PC-3 (cell line): ENCODE measurements around the gene TMEM187. TPM values are rescaled to one million over a fixed set of nuclear protein-coding genes. Genes with fewer than 3 reads are reported as not detected.

Experiments
- ATAC-seq: fragments of 200-7000 bp; cut with Tn5 transposase; 2 replicates; pipeline ENCODE4 v1.9.1; 2020; ENCODE audit warnings: mild to moderate bottlenecking, moderate library complexity
- BruUV-seq: library from RNA; stranded (reverse); fragments of 400-500 nt; replicated peaks from 2 replicates; lab custom pipeline; 2021; lab: Mats Ljungman, UMichigan
- CTCF ChIA-PET: fragments of 300-600 bp; sonication (Branson Sonifier 250); formaldehyde crosslinking; loops from one replicate; lab custom pipeline; 2022; ENCODE audit warnings: antibody characterized with exemption; lab: Charles Lee
- POLR2A ChIA-PET: fragments of 300-600 bp; sonication (Branson Sonifier 250); formaldehyde crosslinking; loops from one replicate; lab custom pipeline; 2022; ENCODE audit warnings: antibody characterized with exemption; ENCODE audit not compliant: unreplicated experiment; lab: Charles Lee
- DNase-seq: peaks from one replicate; pipeline ENCODE4 v3.0.0-alpha.2; 2015
- H2AFZ ChIP-seq: fragments of 300-600 bp; sonication (generic); 2 replicates; pipeline ENCODE4 v1.6.0; 2016; ENCODE audit warnings: antibody characterized with exemption, low read length
- H3F3A ChIP-seq: fragments of 300-600 bp; sonication (generic); one replicate; pipeline ENCODE4 v1.6.0; 2017; ENCODE audit warnings: antibody characterized with exemption, low read length, control low read depth, mild to moderate bottlenecking; ENCODE audit not compliant: unreplicated experiment
- H3K27ac ChIP-seq: fragments of 300-600 bp; sonication (generic); 2 replicates; pipeline ENCODE4 v1.5.1; 2016; ENCODE audit warnings: mild to moderate bottlenecking, low read length
- H3K27me3 ChIP-seq: fragments of 300-600 bp; sonication (generic); 2 replicates; pipeline ENCODE4 v1.6.1; 2016; ENCODE audit warnings: low read length, mixed read lengths
- H3K36me3 ChIP-seq: fragments of 300-600 bp; sonication (generic); 2 replicates; pipeline ENCODE4 v1.6.1; 2016; ENCODE audit warnings: low read depth, mixed run types, low read length, mixed read lengths
- H3K4me1 ChIP-seq: fragments of 300-600 bp; sonication (generic); 2 replicates; pipeline ENCODE4 v1.5.1; 2016; ENCODE audit warnings: low read length; ENCODE audit not compliant: insufficient read depth
- H3K4me2 ChIP-seq: fragments of 300-600 bp; sonication (generic); 2 replicates; pipeline ENCODE4 v1.6.0; 2016; ENCODE audit warnings: low read length
- H3K4me3 ChIP-seq: fragments of 300-600 bp; sonication (generic); 2 replicates; pipeline ENCODE4 v1.5.1; 2016; ENCODE audit warnings: mild to moderate bottlenecking, low read length, mixed read lengths
- H3K79me2 ChIP-seq: fragments of 300-600 bp; sonication (generic); 2 replicates; pipeline ENCODE4 v1.6.1; 2017; ENCODE audit warnings: low read length, mixed read lengths
- H3K9ac ChIP-seq: fragments of 300-600 bp; sonication (generic); 2 replicates; pipeline ENCODE4 v1.6.0; 2016; ENCODE audit warnings: mild to moderate bottlenecking, low read length
- H3K9me2 ChIP-seq: fragments of 300-600 bp; sonication (generic); replicated peaks from 2 replicates; pipeline ENCODE4 v1.6.1; 2016; ENCODE audit warnings: mixed run types, low read length, mixed read lengths
- H3K9me3 ChIP-seq: fragments of 300-600 bp; sonication (generic); 2 replicates; pipeline ENCODE4 v1.6.1; 2016; ENCODE audit warnings: low read length, mixed read lengths
- H4K20me1 ChIP-seq: fragments of 300-600 bp; sonication (generic); 2 replicates; pipeline ENCODE4 v1.6.1; 2016; ENCODE audit warnings: low read length, mixed read lengths
- EZH2 ChIP-seq: fragments of 300-600 bp; sonication (generic); IDR thresholded peaks from one replicate; pipeline ENCODE4 v1.6.1; 2017; ENCODE audit warnings: antibody characterized with exemption, mild to moderate bottlenecking, low read length; ENCODE audit not compliant: unreplicated experiment
- EZH2phosphoT487 ChIP-seq: fragments of 300-600 bp; sonication (generic); IDR thresholded peaks from 2 replicates; pipeline ENCODE4 v1.6.1; 2018; ENCODE audit warnings: mild to moderate bottlenecking, antibody characterized with exemption, low read length, borderline replicate concordance
- intact Hi-C: fragments of 100-400 bp; cut with micrococcal nuclease; formaldehyde crosslinking; loops from 2 replicates; pipeline ENCODE4 v1.9.0; 2023
- total RNA-seq: library from RNA; depleted of rRNA; stranded (reverse); fragments of >200 nt; gene quantifications from 2 replicates; pipeline ENCODE4 v1.2.3, GENCODE V29; 2014
- TF ChIP-seq, protein P1 (sequence below): fragments of 300-600 bp; sonication (generic); conservative IDR thresholded peaks from 2 replicates; pipeline ENCODE4 v1.5.1; 2017; ENCODE audit warnings: antibody characterized with exemption, low read depth, mild to moderate bottlenecking, low read length

The TMEM187 gene
- total RNA-seq, 1 experiment from 2014 or later = 10.6 TPM

GRCh38 chrX:153932220-153932915, 40.2 kb upstream of the TMEM187 start:
- no peaks in the 10 kb centered on the region for H3F3A ChIP-seq
- H3K4me1 ChIP-seq = peaks cover 17% of the 10 kb centered on the region
- ATAC-seq = no peak
- no peak for DNase-seq
- BruUV-seq = no TSS peak
- H3K9ac ChIP-seq = no peak overlapping the region
- TF ChIP-seq EZH2phosphoT487 (no peak), EZH2 (no peak)
- TF ChIP-seq, protein P1, sequence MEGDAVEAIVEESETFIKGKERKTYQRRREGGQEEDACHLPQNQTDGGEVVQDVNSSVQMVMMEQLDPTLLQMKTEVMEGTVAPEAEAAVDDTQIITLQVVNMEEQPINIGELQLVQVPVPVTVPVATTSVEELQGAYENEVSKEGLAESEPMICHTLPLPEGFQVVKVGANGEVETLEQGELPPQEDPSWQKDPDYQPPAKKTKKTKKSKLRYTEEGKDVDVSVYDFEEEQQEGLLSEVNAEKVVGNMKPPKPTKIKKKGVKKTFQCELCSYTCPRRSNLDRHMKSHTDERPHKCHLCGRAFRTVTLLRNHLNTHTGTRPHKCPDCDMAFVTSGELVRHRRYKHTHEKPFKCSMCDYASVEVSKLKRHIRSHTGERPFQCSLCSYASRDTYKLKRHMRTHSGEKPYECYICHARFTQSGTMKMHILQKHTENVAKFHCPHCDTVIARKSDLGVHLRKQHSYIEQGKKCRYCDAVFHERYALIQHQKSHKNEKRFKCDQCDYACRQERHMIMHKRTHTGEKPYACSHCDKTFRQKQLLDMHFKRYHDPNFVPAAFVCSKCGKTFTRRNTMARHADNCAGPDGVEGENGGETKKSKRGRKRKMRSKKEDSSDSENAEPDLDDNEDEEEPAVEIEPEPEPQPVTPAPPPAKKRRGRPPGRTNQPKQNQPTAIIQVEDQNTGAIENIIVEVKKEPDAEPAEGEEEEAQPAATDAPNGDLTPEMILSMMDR = no peak
- H3K36me3 ChIP-seq = peaks cover 11% of the 10 kb centered on the region
- ChIA-PET POLR2A (no interaction called here), CTCF (no interaction called here)
- no peak overlapping the region for H2AFZ ChIP-seq
- H3K79me2 ChIP-seq = peaks cover 32% of the 10 kb centered on the region
- no peak overlapping the region for H3K4me3 ChIP-seq
- intact Hi-C loops = no loop called here
- no peak overlapping the region for H3K4me2 ChIP-seq
- H4K20me1 ChIP-seq = no peaks in the 10 kb centered on the region
- no peak overlapping the region for H3K27ac ChIP-seq
- no peaks in the 10 kb centered on the region for H3K27me3 ChIP-seq
- H3K9me3 ChIP-seq = no peaks in the 10 kb centered on the region
- no peaks in the 10 kb centered on the region for H3K9me2 ChIP-seq

- ATAC-seq (no peak), DNase-seq (peak; percentile 43)
- H3K4me1 ChIP-seq = peaks cover 13% of the 10 kb centered on the region
- no TSS peak for BruUV-seq
- intact Hi-C loops = no loop called here
- H3K9me3 ChIP-seq = no peaks in the 10 kb centered on the region
- no peak overlapping the region for H2AFZ ChIP-seq
- H3K27ac ChIP-seq = no peak overlapping the region
- TF ChIP-seq EZH2phosphoT487 (no peak), EZH2 (no peak)
- TF ChIP-seq, protein P1 = no peak
- CTCF ChIA-PET = interaction anchor here (0.6 kb wide), 1 partner anchor 41 kb away, joined by 5 read pairs; no protein-coding TSS in a partner anchor
- peak overlapping the region; percentile 97 for H3K9ac ChIP-seq
- H3K27me3 ChIP-seq = no peaks in the 10 kb centered on the region
- peaks cover 11% of the 10 kb centered on the region for H3K36me3 ChIP-seq
- no peaks in the 10 kb centered on the region for H4K20me1 ChIP-seq
- POLR2A ChIA-PET = no interaction called here
- no peaks in the 10 kb centered on the region for H3K9me2 ChIP-seq
- H3K79me2 ChIP-seq = peaks cover 32% of the 10 kb centered on the region
- peak overlapping the region; percentile 99 for H3K4me3 ChIP-seq
- no peaks in the 10 kb centered on the region for H3F3A ChIP-seq
- H3K4me2 ChIP-seq = peak overlapping the region; percentile 96
These were observed 38.8 kb upstream of the TMEM187 start for GRCh38 chrX:153933748-153934147.
